ENCODE measurements around the gene PDLIM5.

PDLIM5 gene

GRCh38 chr4:94519019-94519418 lies 67.3 kb downstream of the PDLIM5 start:
- Histone ChIP-seq H3K27ac (peak overlapping the region; percentile 59), H3K27me3 (replicated peaks) (no peaks in the 10 kb centered on the region), H3K4me3 (ENCODE audit: low read depth, low read length) (no peak overlapping the region), H3K36me3 (replicated peaks) (peaks cover 4% of the 10 kb centered on the region)
- TF ChIP-seq CTCF (IDR thresholded peaks at IDR 0.05; ENCODE audit: low read depth, low read length, missing control alignments): no peak
- in situ Hi-C loops (cut with HindIII; ENCODE audit: low pct_ligation_motif_present, low sequenced_read_pairs): no loop called here
- no peak for DNase-seq

- Histone ChIP-seq H3K27ac (peak overlapping the region; percentile 59), H3K27me3 (replicated peaks) (no peaks in the 10 kb centered on the region), H3K4me3 (ENCODE audit: low read depth, low read length) (no peak overlapping the region), H3K36me3 (replicated peaks) (peaks cover 4% of the 10 kb centered on the region)
- DNase-seq: no peak
- in situ Hi-C loops (cut with HindIII; ENCODE audit: low pct_ligation_motif_present, low sequenced_read_pairs): no loop called here
- TF ChIP-seq CTCF (IDR thresholded peaks at IDR 0.05; ENCODE audit: low read depth, low read length, missing control alignments): no peak
Observed at GRCh38 chr4:94519925-94520789, 68.4 kb downstream of the PDLIM5 start.

- Histone ChIP-seq H3K36me3 (replicated peaks) (peaks cover 13% of the 10 kb centered on the region), H3K4me3 (ENCODE audit: low read depth, low read length) (no peak overlapping the region), H3K27ac (peak overlapping the region; percentile 72), H3K27me3 (replicated peaks) (no peaks in the 10 kb centered on the region)
- no peak for DNase-seq
- in situ Hi-C loops (cut with HindIII; ENCODE audit: low pct_ligation_motif_present, low sequenced_read_pairs): no loop called here
- TF ChIP-seq CTCF (IDR thresholded peaks at IDR 0.05; ENCODE audit: low read depth, low read length, missing control alignments): no peak
Observed at GRCh38 chr4:94523033-94523580, 71.4 kb downstream of the PDLIM5 start.

GRCh38 chr4:94523617-94524016 lies 71.9 kb downstream of the PDLIM5 start:
- DNase-seq: peak; percentile 66
- in situ Hi-C loops (cut with HindIII; ENCODE audit: low pct_ligation_motif_present, low sequenced_read_pairs): no loop called here
- peaks cover 13% of the 10 kb centered on the region for H3K36me3 ChIP-seq (replicated peaks)
- H3K27ac ChIP-seq: peak overlapping the region; percentile 72
- no peak overlapping the region for H3K4me3 ChIP-seq (ENCODE audit: low read depth, low read length)
- H3K27me3 ChIP-seq (replicated peaks): no peaks in the 10 kb centered on the region
- TF ChIP-seq CTCF (IDR thresholded peaks at IDR 0.05; ENCODE audit: low read depth, low read length, missing control alignments): no peak

- H3K27ac ChIP-seq: peak overlapping the region; percentile 63
- no peak for TF ChIP-seq CTCF (IDR thresholded peaks at IDR 0.05; ENCODE audit: low read depth, low read length, missing control alignments)
- peak; percentile 29 for DNase-seq
- H3K36me3 ChIP-seq (replicated peaks): peaks cover 9% of the 10 kb centered on the region
- H3K27me3 ChIP-seq (replicated peaks): no peaks in the 10 kb centered on the region
- in situ Hi-C loops (cut with HindIII; ENCODE audit: low pct_ligation_motif_present, low sequenced_read_pairs): no loop called here
- H3K4me3 ChIP-seq (ENCODE audit: low read depth, low read length): no peak overlapping the region
Observed at GRCh38 chr4:94525993-94526728, 74.4 kb downstream of the PDLIM5 start.
